Kasumi-1 (cell line): ENCODE data around the gene KRTAP12-4.
"Not testable (repeated sequence)": the region's sequence is repeated elsewhere in the genome, so short reads cannot be mapped to it uniquely, and the experiment has no call there.

Experiments
- DNase-seq, 2 experiments: peaks; one replicate each; lab custom pipeline; 2025; lab: John Stamatoyannopoulos, UW

The KRTAP12-4 gene

GRCh38 chr21:44632067-44632466 is 22.4 kb downstream of the KRTAP12-4 start:
- no peak for DNase-seq

- DNase-seq = no peak
Observed at GRCh38 chr21:44630440-44630839, 24.0 kb downstream of the KRTAP12-4 start.

- DNase-seq = no peak
Observed at GRCh38 chr21:44628707-44629391, 25.6 kb downstream of the KRTAP12-4 start.

GRCh38 chr21:44627831-44628233 is 26.6 kb downstream of the KRTAP12-4 start:
- not testable (repeated sequence) for DNase-seq

- not testable (repeated sequence) for DNase-seq
Observed at GRCh38 chr21:44627181-44627822, 27.2 kb downstream of the KRTAP12-4 start.

GRCh38 chr21:44626673-44627143 is 27.8 kb downstream of the KRTAP12-4 start, which contains the start of gene KRTAP10-9:
KRTAP10-9 (plus strand) TSS chr21:44627093; CDS start chr21:44627172, 79 bp downstream.
- DNase-seq = no peak

GRCh38 chr21:44626262-44626661 is 28.2 kb downstream of the KRTAP12-4 start:
- DNase-seq = no peak

- no peak for DNase-seq
Observed at GRCh38 chr21:44625756-44626155, 28.7 kb downstream of the KRTAP12-4 start.

- no peak for DNase-seq
Observed at GRCh38 chr21:44623575-44623974, 30.9 kb downstream of the KRTAP12-4 start.

- DNase-seq = no peak
Observed at GRCh38 chr21:44619886-44620285, 34.6 kb downstream of the KRTAP12-4 start.

GRCh38 chr21:44618909-44619308 is 35.5 kb downstream of the KRTAP12-4 start:
- no peak for DNase-seq

GRCh38 chr21:44618504-44618903 is 36.0 kb downstream of the KRTAP12-4 start:
- no peak for DNase-seq

GRCh38 chr21:44617071-44617501 is 37.4 kb downstream of the KRTAP12-4 start:
- DNase-seq = no peak

- DNase-seq = no peak
Observed at GRCh38 chr21:44616591-44616926, 37.9 kb downstream of the KRTAP12-4 start.

GRCh38 chr21:44615911-44616590 is 38.4 kb downstream of the KRTAP12-4 start:
- DNase-seq = no peak

GRCh38 chr21:44615466-44615865 is 39.0 kb downstream of the KRTAP12-4 start:
- DNase-seq = no peak

- no peak for DNase-seq
Observed at GRCh38 chr21:44614961-44615391, 39.5 kb downstream of the KRTAP12-4 start.

GRCh38 chr21:44614161-44614631 is 40.3 kb downstream of the KRTAP12-4 start:
- no peak for DNase-seq

- no peak for DNase-seq
Observed at GRCh38 chr21:44613386-44614155, 40.9 kb downstream of the KRTAP12-4 start.

GRCh38 chr21:44612669-44613229 is 41.7 kb downstream of the KRTAP12-4 start:
- no peak for DNase-seq

- DNase-seq = no peak
Observed at GRCh38 chr21:44612029-44612486, 42.4 kb downstream of the KRTAP12-4 start, which contains the start of gene KRTAP10-8. KRTAP10-8 (plus strand) TSS chr21:44612079; CDS start chr21:44612101, 22 bp downstream.
